ENCODE results near the gene MAZ.

The MAZ gene

DNA sequence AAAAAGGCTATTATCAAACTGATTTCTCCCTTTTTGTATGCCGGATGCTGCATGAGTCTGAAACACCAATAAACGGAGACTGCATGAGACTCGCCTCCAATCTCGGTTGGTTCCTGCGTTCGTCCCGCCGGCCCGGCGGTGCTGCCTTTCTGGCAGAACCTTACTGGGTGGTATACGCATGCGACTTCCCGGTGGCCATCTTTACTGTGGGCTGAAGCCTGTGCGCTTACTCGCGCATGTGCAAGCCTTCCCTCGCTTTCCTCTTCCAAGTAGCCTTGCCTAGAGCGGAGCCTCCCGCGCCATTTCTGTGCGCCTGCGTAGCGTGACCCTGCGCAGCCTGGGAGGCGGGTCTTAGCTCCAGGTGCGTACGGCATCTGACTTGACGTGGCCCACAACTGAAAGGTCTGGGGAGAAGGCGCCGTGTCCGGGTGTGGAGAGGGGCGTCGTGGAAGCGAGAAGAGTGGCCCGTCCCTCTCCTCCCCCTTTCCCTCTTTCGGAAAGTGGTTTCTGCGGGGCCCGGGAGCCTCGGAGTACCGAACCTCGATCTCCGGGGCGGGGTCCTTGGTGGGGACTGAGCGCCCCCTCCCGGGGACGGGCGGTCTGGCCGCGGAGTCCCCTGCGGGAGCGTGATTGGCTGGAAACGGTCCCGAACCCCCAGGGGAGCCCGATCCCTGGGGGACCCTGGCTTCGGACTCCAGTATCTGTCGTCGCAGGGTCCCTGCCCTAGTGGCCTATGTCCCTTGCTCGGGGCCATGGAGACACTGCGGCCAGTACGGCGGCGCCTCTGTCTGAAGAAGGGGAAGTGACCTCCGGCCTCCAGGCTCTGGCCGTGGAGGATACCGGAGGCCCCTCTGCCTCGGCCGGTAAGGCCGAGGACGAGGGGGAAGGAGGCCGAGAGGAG lies 9.7 kb downstream of the MAZ start, which contains the start of gene PAGR1:
Gene PAGR1, plus strand, starts transcription at position 360 of the 901 bp plus-strand sequence. Its CDS starts 374 bp downstream, at position 734.
- TF ChIP-seq, protein P1, sequence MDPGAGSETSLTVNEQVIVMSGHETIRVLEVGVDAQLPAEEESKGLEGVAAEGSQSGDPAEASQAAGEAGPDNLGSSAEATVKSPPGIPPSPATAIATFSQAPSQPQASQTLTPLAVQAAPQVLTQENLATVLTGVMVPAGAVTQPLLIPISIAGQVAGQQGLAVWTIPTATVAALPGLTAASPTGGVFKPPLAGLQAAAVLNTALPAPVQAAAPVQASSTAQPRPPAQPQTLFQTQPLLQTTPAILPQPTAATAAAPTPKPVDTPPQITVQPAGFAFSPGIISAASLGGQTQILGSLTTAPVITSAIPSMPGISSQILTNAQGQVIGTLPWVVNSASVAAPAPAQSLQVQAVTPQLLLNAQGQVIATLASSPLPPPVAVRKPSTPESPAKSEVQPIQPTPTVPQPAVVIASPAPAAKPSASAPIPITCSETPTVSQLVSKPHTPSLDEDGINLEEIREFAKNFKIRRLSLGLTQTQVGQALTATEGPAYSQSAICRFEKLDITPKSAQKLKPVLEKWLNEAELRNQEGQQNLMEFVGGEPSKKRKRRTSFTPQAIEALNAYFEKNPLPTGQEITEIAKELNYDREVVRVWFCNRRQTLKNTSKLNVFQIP (CRISPR knock-in tag; IDR thresholded peaks at IDR 0.05; ENCODE audit: borderline replicate concordance, low read depth), result no peak
- no peak for TF ChIP-seq ESRRG (CRISPR knock-in tag; IDR thresholded peaks at IDR 0.05)
- TF ChIP-seq, protein P2, sequence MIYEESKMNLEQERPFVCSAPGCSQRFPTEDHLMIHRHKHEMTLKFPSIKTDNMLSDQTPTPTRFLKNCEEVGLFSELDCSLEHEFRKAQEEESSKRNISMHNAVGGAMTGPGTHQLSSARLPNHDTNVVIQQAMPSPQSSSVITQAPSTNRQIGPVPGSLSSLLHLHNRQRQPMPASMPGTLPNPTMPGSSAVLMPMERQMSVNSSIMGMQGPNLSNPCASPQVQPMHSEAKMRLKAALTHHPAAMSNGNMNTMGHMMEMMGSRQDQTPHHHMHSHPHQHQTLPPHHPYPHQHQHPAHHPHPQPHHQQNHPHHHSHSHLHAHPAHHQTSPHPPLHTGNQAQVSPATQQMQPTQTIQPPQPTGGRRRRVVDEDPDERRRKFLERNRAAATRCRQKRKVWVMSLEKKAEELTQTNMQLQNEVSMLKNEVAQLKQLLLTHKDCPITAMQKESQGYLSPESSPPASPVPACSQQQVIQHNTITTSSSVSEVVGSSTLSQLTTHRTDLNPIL (CRISPR knock-in tag; IDR thresholded peaks at IDR 0.05; ENCODE audit: low read depth), result no peak
- no peak for TF ChIP-seq SNAI2 (CRISPR knock-in tag; IDR thresholded peaks at IDR 0.05)
- no peak for TF ChIP-seq BACH2 (CRISPR knock-in tag; IDR thresholded peaks at IDR 0.05; ENCODE audit: borderline replicate concordance)
- TF ChIP-seq, protein P3, sequence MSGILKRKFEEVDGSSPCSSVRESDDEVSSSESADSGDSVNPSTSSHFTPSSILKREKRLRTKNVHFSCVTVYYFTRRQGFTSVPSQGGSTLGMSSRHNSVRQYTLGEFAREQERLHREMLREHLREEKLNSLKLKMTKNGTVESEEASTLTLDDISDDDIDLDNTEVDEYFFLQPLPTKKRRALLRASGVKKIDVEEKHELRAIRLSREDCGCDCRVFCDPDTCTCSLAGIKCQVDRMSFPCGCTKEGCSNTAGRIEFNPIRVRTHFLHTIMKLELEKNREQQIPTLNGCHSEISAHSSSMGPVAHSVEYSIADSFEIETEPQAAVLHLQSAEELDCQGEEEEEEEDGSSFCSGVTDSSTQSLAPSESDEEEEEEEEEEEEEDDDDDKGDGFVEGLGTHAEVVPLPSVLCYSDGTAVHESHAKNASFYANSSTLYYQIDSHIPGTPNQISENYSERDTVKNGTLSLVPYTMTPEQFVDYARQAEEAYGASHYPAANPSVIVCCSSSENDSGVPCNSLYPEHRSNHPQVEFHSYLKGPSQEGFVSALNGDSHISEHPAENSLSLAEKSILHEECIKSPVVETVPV (CRISPR knock-in tag; IDR thresholded peaks at IDR 0.05), result no peak
- no peak for TF ChIP-seq ARNTL (CRISPR knock-in tag; IDR thresholded peaks at IDR 0.05; ENCODE audit: borderline replicate concordance, low read depth)
- TF ChIP-seq RARB (CRISPR knock-in tag; IDR thresholded peaks at IDR 0.05), result no peak
- TF ChIP-seq CSDC2 (CRISPR knock-in tag; IDR thresholded peaks at IDR 0.05), result no peak
- TF ChIP-seq ZNF70 (CRISPR knock-in tag; IDR thresholded peaks at IDR 0.05), result no peak
- TF ChIP-seq, protein P4, sequence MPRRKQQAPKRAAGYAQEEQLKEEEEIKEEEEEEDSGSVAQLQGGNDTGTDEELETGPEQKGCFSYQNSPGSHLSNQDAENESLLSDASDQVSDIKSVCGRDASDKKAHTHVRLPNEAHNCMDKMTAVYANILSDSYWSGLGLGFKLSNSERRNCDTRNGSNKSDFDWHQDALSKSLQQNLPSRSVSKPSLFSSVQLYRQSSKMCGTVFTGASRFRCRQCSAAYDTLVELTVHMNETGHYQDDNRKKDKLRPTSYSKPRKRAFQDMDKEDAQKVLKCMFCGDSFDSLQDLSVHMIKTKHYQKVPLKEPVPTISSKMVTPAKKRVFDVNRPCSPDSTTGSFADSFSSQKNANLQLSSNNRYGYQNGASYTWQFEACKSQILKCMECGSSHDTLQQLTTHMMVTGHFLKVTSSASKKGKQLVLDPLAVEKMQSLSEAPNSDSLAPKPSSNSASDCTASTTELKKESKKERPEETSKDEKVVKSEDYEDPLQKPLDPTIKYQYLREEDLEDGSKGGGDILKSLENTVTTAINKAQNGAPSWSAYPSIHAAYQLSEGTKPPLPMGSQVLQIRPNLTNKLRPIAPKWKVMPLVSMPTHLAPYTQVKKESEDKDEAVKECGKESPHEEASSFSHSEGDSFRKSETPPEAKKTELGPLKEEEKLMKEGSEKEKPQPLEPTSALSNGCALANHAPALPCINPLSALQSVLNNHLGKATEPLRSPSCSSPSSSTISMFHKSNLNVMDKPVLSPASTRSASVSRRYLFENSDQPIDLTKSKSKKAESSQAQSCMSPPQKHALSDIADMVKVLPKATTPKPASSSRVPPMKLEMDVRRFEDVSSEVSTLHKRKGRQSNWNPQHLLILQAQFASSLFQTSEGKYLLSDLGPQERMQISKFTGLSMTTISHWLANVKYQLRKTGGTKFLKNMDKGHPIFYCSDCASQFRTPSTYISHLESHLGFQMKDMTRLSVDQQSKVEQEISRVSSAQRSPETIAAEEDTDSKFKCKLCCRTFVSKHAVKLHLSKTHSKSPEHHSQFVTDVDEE (CRISPR knock-in tag; IDR thresholded peaks at IDR 0.05), result no peak
- no peak for TF ChIP-seq PPARA (CRISPR knock-in tag; IDR thresholded peaks at IDR 0.05; ENCODE audit: borderline replicate concordance)
- ATAC-seq, result peak; percentile 60

DNA sequence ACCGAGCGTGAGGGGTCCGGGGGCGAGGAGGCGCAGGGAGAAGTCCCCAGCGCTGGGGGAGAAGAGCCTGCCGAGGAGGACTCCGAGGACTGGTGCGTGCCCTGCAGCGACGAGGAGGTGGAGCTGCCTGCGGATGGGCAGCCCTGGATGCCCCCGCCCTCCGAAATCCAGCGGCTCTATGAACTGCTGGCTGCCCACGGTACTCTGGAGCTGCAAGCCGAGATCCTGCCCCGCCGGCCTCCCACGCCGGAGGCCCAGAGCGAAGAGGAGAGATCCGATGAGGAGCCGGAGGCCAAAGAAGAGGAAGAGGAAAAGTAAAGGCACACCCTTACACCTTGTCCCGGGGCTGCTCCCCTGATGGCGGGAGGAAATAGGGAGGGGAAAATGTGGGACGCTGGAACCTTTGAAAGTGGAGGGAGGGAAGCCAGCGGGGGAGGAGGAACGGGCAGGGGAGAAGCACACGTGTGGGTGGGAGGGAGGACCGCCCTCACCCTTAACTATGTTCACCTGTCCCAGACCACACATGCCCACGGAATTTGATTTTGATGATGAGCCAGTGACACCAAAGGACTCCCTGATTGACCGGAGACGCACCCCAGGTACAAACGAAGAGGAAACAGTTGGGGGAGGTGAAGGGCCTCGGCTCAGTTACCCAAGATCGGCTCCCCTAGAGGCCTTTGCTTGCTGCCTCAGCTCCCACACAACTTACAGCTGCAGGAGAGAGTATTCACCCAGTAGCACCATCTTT lies 10.5 kb downstream of the MAZ start:
- ATAC-seq, result peak; percentile 49
- TF ChIP-seq, protein P4 (CRISPR knock-in tag; IDR thresholded peaks at IDR 0.05), result no peak

DNA sequence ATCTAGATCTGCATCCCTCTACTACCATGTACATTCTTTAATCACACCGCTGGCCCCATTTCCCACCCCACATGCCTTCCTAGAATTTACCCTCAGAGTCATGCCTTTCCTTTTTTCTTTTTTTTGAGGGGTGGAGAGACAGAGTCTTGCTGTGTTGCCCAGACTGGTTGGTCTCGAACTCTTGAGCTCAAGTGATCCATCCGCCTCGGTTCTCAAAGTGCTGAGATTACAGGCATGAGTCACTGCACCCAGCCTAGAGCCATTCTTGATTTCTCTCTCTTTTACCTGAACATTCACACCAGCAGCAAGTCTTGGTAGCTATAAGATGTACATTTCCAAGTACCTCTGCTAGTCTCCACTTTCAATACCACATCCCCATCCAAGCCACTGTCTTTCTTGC lies 11.8 kb downstream of the MAZ start:
- ATAC-seq, result no peak
- TF ChIP-seq ZFP30 (CRISPR knock-in tag; IDR thresholded peaks at IDR 0.05) (no peak), SNAI2 (CRISPR knock-in tag; IDR thresholded peaks at IDR 0.05) (no peak), OSR1 (CRISPR knock-in tag; IDR thresholded peaks at IDR 0.05) (no peak), TCF4 (CRISPR knock-in tag; IDR thresholded peaks at IDR 0.05; ENCODE audit: borderline replicate concordance) (no peak), ZFP3 (CRISPR knock-in tag; IDR thresholded peaks at IDR 0.05) (no peak), ARNTL (CRISPR knock-in tag; IDR thresholded peaks at IDR 0.05; ENCODE audit: borderline replicate concordance, low read depth) (no peak), ZNF8 (CRISPR knock-in tag; IDR thresholded peaks at IDR 0.05) (no peak), RARB (CRISPR knock-in tag; IDR thresholded peaks at IDR 0.05) (no peak), ESRRG (CRISPR knock-in tag; IDR thresholded peaks at IDR 0.05) (no peak), TOX (CRISPR knock-in tag; IDR thresholded peaks at IDR 0.05; ENCODE audit: borderline replicate concordance) (no peak), BACH2 (CRISPR knock-in tag; IDR thresholded peaks at IDR 0.05; ENCODE audit: borderline replicate concordance) (no peak), ZNF70 (CRISPR knock-in tag; IDR thresholded peaks at IDR 0.05) (no peak), ZNF565 (CRISPR knock-in tag; conservative IDR thresholded peaks at IDR 0.05; ENCODE audit: low read depth) (no peak), PPARA (CRISPR knock-in tag; IDR thresholded peaks at IDR 0.05; ENCODE audit: borderline replicate concordance) (no peak)
- TF ChIP-seq, protein P1 (CRISPR knock-in tag; IDR thresholded peaks at IDR 0.05; ENCODE audit: borderline replicate concordance, low read depth), result no peak
- TF ChIP-seq, protein P4 (CRISPR knock-in tag; IDR thresholded peaks at IDR 0.05), result no peak
